Upper lobe of left lung (tissue), 6 donors: ENCODE data around the gene ARHGAP8. TPM values are rescaled to one million over a fixed set of nuclear protein-coding genes. Genes with fewer than 3 reads are reported as not detected.

Experiments
- ATAC-seq, 2 donors: fragments of 200-7000 bp; cut with Tn5 transposase; one replicate each; pipeline ENCODE4 v1.9.1; 2022; ENCODE audit warnings: mild to moderate bottlenecking in 2 of 2, moderate library complexity in 2 of 2; ENCODE audit not compliant: low FRiP score in 2 of 2
- DNase-seq, 2 donors: peaks; one replicate each; pipeline ENCODE4 v3.0.0-alpha.2; 2019 to 2020
- H3K27ac ChIP-seq, 4 donors: fragments of 200-600 bp; sonication (generic); one replicate each; pipeline ENCODE4 v1.5.1; 2016 to 2019
- H3K27me3 ChIP-seq, 4 donors: fragments of 200-600 bp; sonication (generic); one replicate each; pipeline ENCODE4 v1.5.1; 2017 to 2019
- H3K36me3 ChIP-seq, 4 donors: fragments of 200-600 bp; sonication (generic); one replicate each; pipeline ENCODE4 v1.5.1; 2016 to 2019
- H3K4me1 ChIP-seq, 4 donors: fragments of 200-600 bp; sonication (generic); one replicate each; pipeline ENCODE4 v1.5.1; 2018 to 2019
- H3K4me3 ChIP-seq, 4 donors: fragments of 200-600 bp; sonication (generic); one replicate each; pipeline ENCODE4 v1.5.1; 2017 to 2019; ENCODE audit warnings: mild to moderate bottlenecking in 2 of 4, moderate library complexity in 1 of 4
- H3K9me3 ChIP-seq, 4 donors: fragments of 200-600 bp; sonication (generic); one replicate each; pipeline ENCODE4 v1.5.1; 2018 to 2019
- CTCF ChIP-seq, 6 experiments: fragments of 450-650 bp in 4 of 6; fragments of 200-600 bp in 2 of 6; sonication (generic) in 2 of 6; IDR thresholded peaks; one replicate each; pipeline ENCODE4 v1.5.1; 2016 to 2019; ENCODE audit warnings: antibody characterized with exemption in 6 of 6
- EP300 ChIP-seq, 4 donors: sonication (generic); formaldehyde crosslinking; IDR thresholded peaks; one replicate each; pipeline ENCODE4 v1.5.1; 2017; ENCODE audit warnings: antibody characterized with exemption in 4 of 4, control low read depth in 2 of 4
- POLR2A ChIP-seq, 4 donors: fragments of 450-650 bp; IDR thresholded peaks; one replicate each; pipeline ENCODE4 v1.5.1; 2016 to 2017; ENCODE audit warnings: antibody characterized with exemption in 4 of 4, mild to moderate bottlenecking in 2 of 4
- POLR2AphosphoS5 ChIP-seq, 2 donors: sonication (generic); formaldehyde crosslinking; IDR thresholded peaks; one replicate each; pipeline ENCODE4 v1.5.1; 2017; ENCODE audit warnings: antibody characterized with exemption in 2 of 2
- WGBS, 2 donors: methylation state at CpG; one replicate each; pipeline ENCODE4 v1.1.5; 2017 to 2018; 5-methylcytosine and 5-hydroxymethylcytosine counted together
- total RNA-seq, 6 donors: library from RNA; depleted of rRNA in 4 of 6; stranded (reverse); fragments of >200 nt in 4 of 6; gene quantifications; one replicate each; pipeline versions ENCODE4 v1.1.0 to v1.2.1, GENCODE V29; 2016 to 2021
- donor health status: DM: no; HTN: no; CAD: no; lungs with moderate emphysema.
- donor health status: DM: no; HTN: yes; CAD: no; lungs with severe emphysema.

ARHGAP8 gene
- 10 to 100 TPM; 13.8 to 55.5 (median 22.7) TPM for total RNA-seq

- 2 to 8% methylated on average over 48 to 61 of the region's 78 CpGs for WGBS, 2 donors
- DNase-seq (peak; percentile 63 to 91), ATAC-seq (peak; percentile 26 to 54)
- H3K27me3 ChIP-seq, result peaks cover 0 to 11% (median 4%) of the 10 kb centered on the region in 4 donors
- H3K9me3 ChIP-seq, result no peaks in the 10 kb centered on the region
- peak within 1 kb of the TSS; percentile 61 to 78 (median 69) for H3K27ac ChIP-seq
- peak within 1 kb of the TSS in 3 of 4 donors; percentile 55 to 62 (median 57) for H3K4me3 ChIP-seq
- TF ChIP-seq EP300 (IDR thresholded peaks at IDR 0.05) (no peak), CTCF (IDR thresholded peaks at IDR 0.05) (no peak), POLR2AphosphoS5 (IDR thresholded peaks at IDR 0.05) (no peak), POLR2A (IDR thresholded peaks at IDR 0.05) (no peak)
- peaks cover 7 to 32% (median 13%) of the 10 kb centered on the region in 4 donors for H3K4me1 ChIP-seq
- no peaks in the 10 kb centered on the region for H3K36me3 ChIP-seq
Measured at GRCh38 chr22:44752285-44753188, at the start of gene ARHGAP8. Gene ARHGAP8 (plus strand): TSS chr22:44752575. CDS start chr22:44786528, 33,953 bp downstream.

GRCh38 chr22:44703255-44703870 lies 49.0 kb upstream of the ARHGAP8 start:
- Histone ChIP-seq H3K4me3 (peak overlapping the region in 3 of 4 donors; percentile 71 to 80 (median 72)), H3K9me3 (no peaks in the 10 kb centered on the region), H3K36me3 (no peaks in the 10 kb centered on the region), H3K27ac (no peak overlapping the region), H3K27me3 (no peaks in the 10 kb centered on the region), H3K4me1 (peaks cover 7 to 25% (median 17%) of the 10 kb centered on the region in 4 donors)
- DNase-seq, result no peak
- TF ChIP-seq CTCF (IDR thresholded peaks at IDR 0.05) (no peak), EP300 (IDR thresholded peaks at IDR 0.05) (no peak), POLR2A (IDR thresholded peaks at IDR 0.05) (no peak), POLR2AphosphoS5 (IDR thresholded peaks at IDR 0.05) (no peak)
- ATAC-seq, result no peak
- WGBS, 2 donors, result 49 to 75% methylated on average over 2 to 23 of the region's 23 CpGs

GRCh38 chr22:44704159-44705021 lies 48.0 kb upstream of the ARHGAP8 start:
- 92 to 93% methylated on average over 6 to 16 of the region's 16 CpGs for WGBS, 2 donors
- H3K27me3 ChIP-seq, result no peaks in the 10 kb centered on the region
- peaks cover 7 to 25% (median 17%) of the 10 kb centered on the region in 4 donors for H3K4me1 ChIP-seq
- no peaks in the 10 kb centered on the region for H3K9me3 ChIP-seq
- DNase-seq (no peak), ATAC-seq (no peak)
- no peak overlapping the region for H3K27ac ChIP-seq
- no peak for TF ChIP-seq POLR2A (IDR thresholded peaks at IDR 0.05)
- no peak for TF ChIP-seq CTCF (IDR thresholded peaks at IDR 0.05)
- no peak for TF ChIP-seq POLR2AphosphoS5 (IDR thresholded peaks at IDR 0.05)
- TF ChIP-seq EP300 (IDR thresholded peaks at IDR 0.05), result no peak
- no peaks in the 10 kb centered on the region for H3K36me3 ChIP-seq
- no peak overlapping the region for H3K4me3 ChIP-seq

GRCh38 chr22:44705022-44705297 lies 47.4 kb upstream of the ARHGAP8 start:
- 89 to 98% methylated on average over 3 to 4 of the region's 4 CpGs for WGBS, 2 donors
- H3K4me1 ChIP-seq, result peaks cover 7 to 25% (median 17%) of the 10 kb centered on the region in 4 donors
- ATAC-seq (no peak), DNase-seq (no peak)
- H3K27ac ChIP-seq, result no peak overlapping the region
- TF ChIP-seq POLR2A (IDR thresholded peaks at IDR 0.05) (no peak), CTCF (IDR thresholded peaks at IDR 0.05) (no peak), POLR2AphosphoS5 (IDR thresholded peaks at IDR 0.05) (no peak), EP300 (IDR thresholded peaks at IDR 0.05) (no peak)
- H3K36me3 ChIP-seq, result no peaks in the 10 kb centered on the region
- no peaks in the 10 kb centered on the region for H3K27me3 ChIP-seq
- H3K4me3 ChIP-seq, result no peak overlapping the region
- H3K9me3 ChIP-seq, result no peaks in the 10 kb centered on the region
